HG02623 (cell line): ENCODE measurements around the gene ADIRF.
"Not testable (repeated sequence)": the region's sequence is repeated elsewhere in the genome, so short reads cannot be mapped to it uniquely, and the experiment has no call there.

ENCODE experiments used
- ATAC-seq: cut with Tn5 transposase; IDR thresholded peaks from one replicate; pipeline ENCODE4 v1.9.1; 2021; ENCODE audit warnings: moderate library complexity; ENCODE audit not compliant: unreplicated experiment

Gene ADIRF

GRCh38 chr10:86968271-86968993 is at the start of gene ADIRF:
ADIRF (plus strand) TSS chr10:86968482; CDS start chr10:86968545, 63 bp downstream.
- ATAC-seq = no peak

- ATAC-seq = no peak
Observed at GRCh38 chr10:86922553-86922961, 45.7 kb upstream of the ADIRF start.

- no peak for ATAC-seq
Observed at GRCh38 chr10:86929468-86930380, 38.6 kb upstream of the ADIRF start.

- ATAC-seq = no peak
Observed at GRCh38 chr10:86931872-86932271, 36.4 kb upstream of the ADIRF start.

- no peak for ATAC-seq
Observed at GRCh38 chr10:86932674-86933073, 35.6 kb upstream of the ADIRF start.

- ATAC-seq = not testable (repeated sequence)
Observed at GRCh38 chr10:86934162-86934711, 34.0 kb upstream of the ADIRF start.

GRCh38 chr10:86936661-86937501 is 31.4 kb upstream of the ADIRF start:
- ATAC-seq = no peak

- ATAC-seq = no peak
Observed at GRCh38 chr10:86937502-86938154, 30.7 kb upstream of the ADIRF start.

- no peak for ATAC-seq
Observed at GRCh38 chr10:86938260-86938659, 30.0 kb upstream of the ADIRF start.

GRCh38 chr10:86940076-86940475 is 28.2 kb upstream of the ADIRF start:
- ATAC-seq = not testable (repeated sequence)

GRCh38 chr10:86940677-86941076 is 27.6 kb upstream of the ADIRF start:
- no peak for ATAC-seq

- no peak for ATAC-seq
Observed at GRCh38 chr10:86941426-86941825, 26.9 kb upstream of the ADIRF start.

- ATAC-seq = no peak
Observed at GRCh38 chr10:86941991-86942421, 26.3 kb upstream of the ADIRF start.

GRCh38 chr10:86942441-86943315 is 25.6 kb upstream of the ADIRF start:
- no peak for ATAC-seq

- no peak for ATAC-seq
Observed at GRCh38 chr10:86943316-86944030, 24.8 kb upstream of the ADIRF start.

GRCh38 chr10:86944031-86944419 is 24.3 kb upstream of the ADIRF start:
- ATAC-seq = no peak

GRCh38 chr10:86944471-86944870 is 23.8 kb upstream of the ADIRF start:
- ATAC-seq = no peak

GRCh38 chr10:86944907-86945306 is 23.4 kb upstream of the ADIRF start:
- no peak for ATAC-seq
